Measurements from ENCODE around the gene CHCHD4. TPM values are rescaled to one million over a fixed set of nuclear protein-coding genes. Genes with fewer than 3 reads are reported as not detected.

The CHCHD4 gene
- total and polyA plus RNA-seq, 10 of the 15 experiments (the other 5 are each of a cell fraction or from before 2014, with no cell fraction given), result 21.0 to 46.8 (median 29.0) TPM

- CTCF ChIA-PET, result no interaction called here
- SMC1A ChIA-PET (ENCODE audit: uncharacterized antibody, unreplicated experiment), result no interaction called here
- no peak overlapping the region for H3K4me2 ChIP-seq (ENCODE audit: control insufficient read depth, insufficient read depth)
- ATAC-seq (no peak), DNase-seq (ENCODE audit: low read depth, low spot score) (no peak), FAIRE-seq (no peak)
- no peaks in the 10 kb centered on the region for H3K27me3 ChIP-seq (replicated peaks in 1 of 2; ENCODE audit: control insufficient read depth in 2 of 2, insufficient read depth in 2 of 2, low read length in 1 of 2)
- no peaks in the 10 kb centered on the region for H4K20me1 ChIP-seq (ENCODE audit: control insufficient read depth, insufficient read depth)
- H3K9me3 ChIP-seq (replicated peaks; ENCODE audit: control insufficient read depth, insufficient read depth, low read length), result no peaks in the 10 kb centered on the region
- H3K36me3 ChIP-seq (ENCODE audit: control insufficient read depth in 2 of 2, insufficient read depth in 2 of 2, low read length in 1 of 2), result peaks cover 9 to 10% of the 10 kb centered on the region in 2 experiments
- no peak overlapping the region for H3K27ac ChIP-seq (ENCODE audit: control insufficient read depth, insufficient read depth)
- no peak overlapping the region for H3K9ac ChIP-seq (ENCODE audit: control insufficient read depth, insufficient read depth, low read length)
- RAD21 ChIA-PET (ENCODE audit: unreplicated experiment), result no interaction called here
- no peak overlapping the region for H2AFZ ChIP-seq (ENCODE audit: control insufficient read depth, low read depth, low read length)
- 97% methylated on average over 12 of the region's 12 CpGs for WGBS (ENCODE audit: insufficient coverage, insufficient replicate concordance, low lambda C conversion rate, missing lambda C conversion rate)
- BruUV-seq (replicated peaks), result no TSS peak
- POLR2A ChIA-PET, result no interaction called here
- TF ChIP-seq YY1 (IDR thresholded peaks at IDR 0.05; ENCODE audit: low read depth, low read length) (no peak), EZH2 (IDR thresholded peaks at IDR 0.05; ENCODE audit: borderline replicate concordance, control insufficient read depth, low read depth, low read length) (no peak), IRF5 (IDR thresholded peaks at IDR 0.05; ENCODE audit: borderline replicate concordance) (no peak), TCF3 (IDR thresholded peaks at IDR 0.05; ENCODE audit: borderline replicate concordance, insufficient read depth, low read depth, low read length) (no peak), TCF12 (IDR thresholded peaks at IDR 0.05; ENCODE audit: low read depth, low read length) (no peak), ZNF274 (IDR thresholded peaks at IDR 0.05; ENCODE audit: insufficient read depth, insufficient read length) (no peak), KLF5 (IDR thresholded peaks at IDR 0.05; ENCODE audit: partially characterized antibody) (no peak), JUNB (IDR thresholded peaks at IDR 0.05) (no peak), CEBPB (IDR thresholded peaks at IDR 0.05; ENCODE audit: borderline replicate concordance in 1 of 2, low read depth in 2 of 2, low read length in 2 of 2) (no peak), WRNIP1 (IDR thresholded peaks at IDR 0.05; ENCODE audit: borderline replicate concordance, low read depth, low read length) (no peak), NBN (IDR thresholded peaks at IDR 0.05) (no peak), ZNF217 (IDR thresholded peaks at IDR 0.05) (no peak), FOXM1 (IDR thresholded peaks at IDR 0.05; ENCODE audit: low read depth, low read length) (no peak)
- TF ChIP-seq, protein P1, sequence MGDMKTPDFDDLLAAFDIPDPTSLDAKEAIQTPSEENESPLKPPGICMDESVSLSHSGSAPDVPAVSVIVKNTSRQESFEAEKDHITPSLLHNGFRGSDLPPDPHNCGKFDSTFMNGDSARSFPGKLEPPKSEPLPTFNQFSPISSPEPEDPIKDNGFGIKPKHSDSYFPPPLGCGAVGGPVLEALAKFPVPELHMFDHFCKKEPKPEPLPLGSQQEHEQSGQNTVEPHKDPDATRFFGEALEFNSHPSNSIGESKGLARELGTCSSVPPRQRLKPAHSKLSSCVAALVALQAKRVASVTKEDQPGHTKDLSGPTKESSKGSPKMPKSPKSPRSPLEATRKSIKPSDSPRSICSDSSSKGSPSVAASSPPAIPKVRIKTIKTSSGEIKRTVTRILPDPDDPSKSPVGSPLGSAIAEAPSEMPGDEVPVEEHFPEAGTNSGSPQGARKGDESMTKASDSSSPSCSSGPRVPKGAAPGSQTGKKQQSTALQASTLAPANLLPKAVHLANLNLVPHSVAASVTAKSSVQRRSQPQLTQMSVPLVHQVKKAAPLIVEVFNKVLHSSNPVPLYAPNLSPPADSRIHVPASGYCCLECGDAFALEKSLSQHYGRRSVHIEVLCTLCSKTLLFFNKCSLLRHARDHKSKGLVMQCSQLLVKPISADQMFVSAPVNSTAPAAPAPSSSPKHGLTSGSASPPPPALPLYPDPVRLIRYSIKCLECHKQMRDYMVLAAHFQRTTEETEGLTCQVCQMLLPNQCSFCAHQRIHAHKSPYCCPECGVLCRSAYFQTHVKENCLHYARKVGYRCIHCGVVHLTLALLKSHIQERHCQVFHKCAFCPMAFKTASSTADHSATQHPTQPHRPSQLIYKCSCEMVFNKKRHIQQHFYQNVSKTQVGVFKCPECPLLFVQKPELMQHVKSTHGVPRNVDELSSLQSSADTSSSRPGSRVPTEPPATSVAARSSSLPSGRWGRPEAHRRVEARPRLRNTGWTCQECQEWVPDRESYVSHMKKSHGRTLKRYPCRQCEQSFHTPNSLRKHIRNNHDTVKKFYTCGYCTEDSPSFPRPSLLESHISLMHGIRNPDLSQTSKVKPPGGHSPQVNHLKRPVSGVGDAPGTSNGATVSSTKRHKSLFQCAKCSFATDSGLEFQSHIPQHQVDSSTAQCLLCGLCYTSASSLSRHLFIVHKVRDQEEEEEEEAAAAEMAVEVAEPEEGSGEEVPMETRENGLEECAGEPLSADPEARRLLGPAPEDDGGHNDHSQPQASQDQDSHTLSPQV (IDR thresholded peaks at IDR 0.05), result no peak
- TF ChIP-seq, protein P2, sequence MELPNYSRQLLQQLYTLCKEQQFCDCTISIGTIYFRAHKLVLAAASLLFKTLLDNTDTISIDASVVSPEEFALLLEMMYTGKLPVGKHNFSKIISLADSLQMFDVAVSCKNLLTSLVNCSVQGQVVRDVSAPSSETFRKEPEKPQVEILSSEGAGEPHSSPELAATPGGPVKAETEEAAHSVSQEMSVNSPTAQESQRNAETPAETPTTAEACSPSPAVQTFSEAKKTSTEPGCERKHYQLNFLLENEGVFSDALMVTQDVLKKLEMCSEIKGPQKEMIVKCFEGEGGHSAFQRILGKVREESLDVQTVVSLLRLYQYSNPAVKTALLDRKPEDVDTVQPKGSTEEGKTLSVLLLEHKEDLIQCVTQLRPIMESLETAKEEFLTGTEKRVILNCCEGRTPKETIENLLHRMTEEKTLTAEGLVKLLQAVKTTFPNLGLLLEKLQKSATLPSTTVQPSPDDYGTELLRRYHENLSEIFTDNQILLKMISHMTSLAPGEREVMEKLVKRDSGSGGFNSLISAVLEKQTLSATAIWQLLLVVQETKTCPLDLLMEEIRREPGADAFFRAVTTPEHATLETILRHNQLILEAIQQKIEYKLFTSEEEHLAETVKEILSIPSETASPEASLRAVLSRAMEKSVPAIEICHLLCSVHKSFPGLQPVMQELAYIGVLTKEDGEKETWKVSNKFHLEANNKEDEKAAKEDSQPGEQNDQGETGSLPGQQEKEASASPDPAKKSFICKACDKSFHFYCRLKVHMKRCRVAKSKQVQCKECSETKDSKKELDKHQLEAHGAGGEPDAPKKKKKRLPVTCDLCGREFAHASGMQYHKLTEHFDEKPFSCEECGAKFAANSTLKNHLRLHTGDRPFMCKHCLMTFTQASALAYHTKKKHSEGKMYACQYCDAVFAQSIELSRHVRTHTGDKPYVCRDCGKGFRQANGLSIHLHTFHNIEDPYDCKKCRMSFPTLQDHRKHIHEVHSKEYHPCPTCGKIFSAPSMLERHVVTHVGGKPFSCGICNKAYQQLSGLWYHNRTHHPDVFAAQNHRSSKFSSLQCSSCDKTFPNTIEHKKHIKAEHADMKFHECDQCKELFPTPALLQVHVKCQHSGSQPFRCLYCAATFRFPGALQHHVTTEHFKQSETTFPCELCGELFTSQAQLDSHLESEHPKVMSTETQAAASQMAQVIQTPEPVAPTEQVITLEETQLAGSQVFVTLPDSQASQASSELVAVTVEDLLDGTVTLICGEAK (IDR thresholded peaks at IDR 0.05; ENCODE audit: borderline replicate concordance), result no peak
- H3K4me1 ChIP-seq (ENCODE audit: control insufficient read depth, insufficient read depth, low read length), result peaks cover 16% of the 10 kb centered on the region
- in situ Hi-C loops (cut with MboI), result no loop called here
- H3K79me2 ChIP-seq (ENCODE audit: control insufficient read depth, insufficient read depth, low read length), result no peaks in the 10 kb centered on the region
- no peak overlapping the region for H3K4me3 ChIP-seq
- intact Hi-C loops (cut with micrococcal nuclease; ENCODE audit: unreplicated experiment), result no loop called here
These were observed 22.9 kb upstream of the CHCHD4 start for GRCh38 chr3:14147617-14148016.

Measured in GM12878 (cell line).